Measurements from ENCODE around the gene CDHR3.

Gene CDHR3

DNA sequence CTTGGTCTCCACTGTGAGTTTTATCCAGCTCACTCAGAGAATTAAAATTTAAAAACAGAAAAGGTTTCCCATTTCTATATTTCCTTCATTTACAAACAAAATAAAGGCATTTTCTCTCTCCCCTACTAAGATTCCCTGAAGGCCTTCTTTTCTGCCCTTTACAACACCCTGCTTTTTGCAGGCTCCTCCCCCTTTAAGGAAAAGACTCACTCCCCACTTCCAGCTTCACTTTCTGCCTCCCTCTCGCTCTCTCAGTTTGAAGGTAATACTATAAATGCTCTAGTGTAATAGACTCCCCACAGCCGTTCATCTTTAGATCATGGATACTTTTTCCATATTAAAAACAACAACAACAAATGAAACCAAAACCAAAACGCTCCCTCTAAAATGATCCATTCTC is 53.3 kb downstream of the CDHR3 start:
- Histone ChIP-seq H3K27me3 (ENCODE audit: insufficient read depth, low read length, poor library complexity, severe bottlenecking) (peaks cover 99% of the 10 kb centered on the region), H3K79me2 (ENCODE audit: insufficient read depth, low read length) (no peaks in the 10 kb centered on the region), H2AFZ (ENCODE audit: low read length) (no peak overlapping the region), H3K9me2 (replicated peaks; ENCODE audit: low read depth, low read length) (no peaks in the 10 kb centered on the region), H3K9ac (ENCODE audit: low read depth, low read length, poor library complexity, severe bottlenecking) (no peak overlapping the region), H3K4me2 (ENCODE audit: low read depth, low read length, poor library complexity, severe bottlenecking) (no peak overlapping the region), H3K36me3 (ENCODE audit: insufficient read depth, low read length) (no peaks in the 10 kb centered on the region), H3F3A (ENCODE audit: low read depth) (no peaks in the 10 kb centered on the region), H4K20me1 (ENCODE audit: insufficient read depth, low read length, poor library complexity, severe bottlenecking) (no peaks in the 10 kb centered on the region), H3K4me1 (ENCODE audit: insufficient read depth, low read length, poor library complexity, severe bottlenecking) (no peaks in the 10 kb centered on the region), H3K4me3 (ENCODE audit: low read length, poor library complexity, severe bottlenecking) (no peak overlapping the region), H3K9me3 (ENCODE audit: insufficient read depth, low read depth, low read length) (no peaks in the 10 kb centered on the region)
- no peak for TF ChIP-seq EZH2phosphoT487 (IDR thresholded peaks at IDR 0.05; ENCODE audit: borderline replicate concordance)
- TF ChIP-seq, protein P1, sequence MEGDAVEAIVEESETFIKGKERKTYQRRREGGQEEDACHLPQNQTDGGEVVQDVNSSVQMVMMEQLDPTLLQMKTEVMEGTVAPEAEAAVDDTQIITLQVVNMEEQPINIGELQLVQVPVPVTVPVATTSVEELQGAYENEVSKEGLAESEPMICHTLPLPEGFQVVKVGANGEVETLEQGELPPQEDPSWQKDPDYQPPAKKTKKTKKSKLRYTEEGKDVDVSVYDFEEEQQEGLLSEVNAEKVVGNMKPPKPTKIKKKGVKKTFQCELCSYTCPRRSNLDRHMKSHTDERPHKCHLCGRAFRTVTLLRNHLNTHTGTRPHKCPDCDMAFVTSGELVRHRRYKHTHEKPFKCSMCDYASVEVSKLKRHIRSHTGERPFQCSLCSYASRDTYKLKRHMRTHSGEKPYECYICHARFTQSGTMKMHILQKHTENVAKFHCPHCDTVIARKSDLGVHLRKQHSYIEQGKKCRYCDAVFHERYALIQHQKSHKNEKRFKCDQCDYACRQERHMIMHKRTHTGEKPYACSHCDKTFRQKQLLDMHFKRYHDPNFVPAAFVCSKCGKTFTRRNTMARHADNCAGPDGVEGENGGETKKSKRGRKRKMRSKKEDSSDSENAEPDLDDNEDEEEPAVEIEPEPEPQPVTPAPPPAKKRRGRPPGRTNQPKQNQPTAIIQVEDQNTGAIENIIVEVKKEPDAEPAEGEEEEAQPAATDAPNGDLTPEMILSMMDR (conservative IDR thresholded peaks at IDR 0.05; ENCODE audit: low read length): no peak

DNA sequence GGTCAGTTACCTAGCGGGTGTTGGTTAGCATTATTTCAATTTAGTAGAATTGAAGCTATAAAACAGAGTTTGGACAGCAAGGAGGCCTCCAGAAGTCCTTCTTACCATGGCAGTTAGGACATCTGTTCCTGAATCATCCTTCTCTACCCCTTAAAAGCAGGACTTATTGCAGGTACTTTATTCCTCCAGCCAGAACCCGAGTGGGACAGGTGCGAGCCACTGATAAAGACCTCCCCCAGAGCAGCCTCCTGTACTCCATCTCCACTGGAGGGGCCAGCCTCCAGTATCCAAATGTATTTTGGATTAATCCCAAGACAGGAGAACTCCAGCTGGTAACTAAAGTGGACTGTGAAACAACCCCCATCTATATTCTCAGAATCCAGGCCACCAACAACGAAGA is 54.6 kb downstream of the CDHR3 start:
- Histone ChIP-seq H3K9ac (ENCODE audit: low read depth, low read length, poor library complexity, severe bottlenecking) (no peak overlapping the region), H3K4me1 (ENCODE audit: insufficient read depth, low read length, poor library complexity, severe bottlenecking) (no peaks in the 10 kb centered on the region), H3K4me3 (ENCODE audit: low read length, poor library complexity, severe bottlenecking) (no peak overlapping the region), H3K9me3 (ENCODE audit: insufficient read depth, low read depth, low read length) (no peaks in the 10 kb centered on the region), H3K9me2 (replicated peaks; ENCODE audit: low read depth, low read length) (no peaks in the 10 kb centered on the region), H4K20me1 (ENCODE audit: insufficient read depth, low read length, poor library complexity, severe bottlenecking) (no peaks in the 10 kb centered on the region), H3K27me3 (ENCODE audit: insufficient read depth, low read length, poor library complexity, severe bottlenecking) (peaks cover 97% of the 10 kb centered on the region), H3K4me2 (ENCODE audit: low read depth, low read length, poor library complexity, severe bottlenecking) (no peak overlapping the region), H3F3A (ENCODE audit: low read depth) (no peaks in the 10 kb centered on the region), H2AFZ (ENCODE audit: low read length) (no peak overlapping the region), H3K79me2 (ENCODE audit: insufficient read depth, low read length) (no peaks in the 10 kb centered on the region), H3K36me3 (ENCODE audit: insufficient read depth, low read length) (no peaks in the 10 kb centered on the region)
- TF ChIP-seq, protein P1 (conservative IDR thresholded peaks at IDR 0.05; ENCODE audit: low read length): no peak
- TF ChIP-seq EZH2phosphoT487 (IDR thresholded peaks at IDR 0.05; ENCODE audit: borderline replicate concordance): no peak

DNA sequence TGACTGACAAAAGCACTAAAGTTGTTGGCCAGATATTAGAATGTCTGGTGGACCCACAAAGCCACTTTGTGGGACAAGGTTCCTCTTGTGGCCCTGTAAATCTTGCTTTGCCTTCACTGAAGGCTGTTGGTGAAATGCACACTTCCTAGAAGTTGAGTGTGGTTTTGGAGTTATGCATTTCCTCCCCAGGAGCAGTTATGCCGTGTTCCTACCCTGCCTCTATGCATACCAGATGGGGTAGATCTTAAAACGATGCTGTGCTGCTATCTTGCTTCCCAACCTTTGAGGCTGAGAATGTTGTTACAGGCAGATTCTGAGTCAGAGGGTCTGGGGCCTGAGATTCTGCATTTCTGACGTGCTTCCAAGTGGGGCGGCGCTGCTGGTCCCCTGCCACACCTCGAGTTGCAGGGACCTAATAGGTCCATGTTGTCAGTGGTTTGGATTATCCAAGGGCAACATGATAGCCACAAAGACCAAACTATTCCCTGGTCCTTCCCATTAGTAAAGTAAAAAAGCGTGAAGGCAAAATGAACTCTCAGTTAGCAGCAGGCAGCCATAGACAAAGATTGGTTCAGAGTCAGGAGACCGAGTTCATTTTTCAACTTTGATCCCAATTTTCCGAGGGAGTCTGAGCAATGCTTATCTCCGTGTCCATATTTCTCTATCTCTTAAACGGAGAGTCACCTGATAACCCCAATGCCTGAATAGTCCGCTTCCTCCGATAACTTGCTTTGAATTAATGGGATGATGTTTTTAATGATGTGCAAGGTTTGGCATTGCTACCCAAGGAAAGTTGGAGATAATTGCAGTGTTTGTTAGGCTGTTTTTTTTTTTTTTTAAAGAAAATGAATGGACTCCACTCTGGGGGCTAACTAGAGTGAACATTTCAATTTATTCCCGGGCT is 55.8 kb downstream of the CDHR3 start:
- Histone ChIP-seq H3K4me3 (ENCODE audit: low read length, poor library complexity, severe bottlenecking) (no peak overlapping the region), H3K4me2 (ENCODE audit: low read depth, low read length, poor library complexity, severe bottlenecking) (no peak overlapping the region), H3K4me1 (ENCODE audit: insufficient read depth, low read length, poor library complexity, severe bottlenecking) (no peaks in the 10 kb centered on the region), H3K36me3 (ENCODE audit: insufficient read depth, low read length) (no peaks in the 10 kb centered on the region), H3K9ac (ENCODE audit: low read depth, low read length, poor library complexity, severe bottlenecking) (no peak overlapping the region), H3K9me3 (ENCODE audit: insufficient read depth, low read depth, low read length) (no peaks in the 10 kb centered on the region), H3K79me2 (ENCODE audit: insufficient read depth, low read length) (no peaks in the 10 kb centered on the region), H3K9me2 (replicated peaks; ENCODE audit: low read depth, low read length) (no peaks in the 10 kb centered on the region), H2AFZ (ENCODE audit: low read length) (no peak overlapping the region), H3K27me3 (ENCODE audit: insufficient read depth, low read length, poor library complexity, severe bottlenecking) (peaks cover 96% of the 10 kb centered on the region), H3F3A (ENCODE audit: low read depth) (no peaks in the 10 kb centered on the region), H4K20me1 (ENCODE audit: insufficient read depth, low read length, poor library complexity, severe bottlenecking) (no peaks in the 10 kb centered on the region)
- TF ChIP-seq, protein P1 (conservative IDR thresholded peaks at IDR 0.05; ENCODE audit: low read length): no peak
- TF ChIP-seq EZH2phosphoT487 (IDR thresholded peaks at IDR 0.05; ENCODE audit: borderline replicate concordance): no peak

All from Loucy (cell line).